IMR-90 (cell line): ENCODE measurements around the gene RESF1. TPM values are rescaled to one million over a fixed set of nuclear protein-coding genes. Genes with fewer than 3 reads are reported as not detected.

Experiments used
- ATAC-seq: fragments of 200-7000 bp; cut with Tn5 transposase; 2 replicates; pipeline ENCODE4 v1.9.1; 2020; ENCODE audit warnings: low read depth, mild to moderate bottlenecking, moderate library complexity
- BruUV-seq: library from RNA; stranded (reverse); fragments of 400-500 nt; replicated peaks from 2 replicates; lab custom pipeline; 2021; lab: Mats Ljungman, UMichigan
- CTCF ChIA-PET: fragments of 300-600 bp; formaldehyde crosslinking; extraction: SDS; loops from one replicate; lab custom pipeline; 2021; ENCODE audit warnings: antibody characterized with exemption; lab: Yijun Ruan, JAX
- POLR2A ChIA-PET: fragments of 300-600 bp; sonication (Branson Sonifier 250); formaldehyde crosslinking; loops from one replicate; lab custom pipeline; 2022; ENCODE audit warnings: antibody characterized with exemption; ENCODE audit not compliant: unreplicated experiment; lab: Charles Lee
- DNase-seq: peaks from one replicate; pipeline ENCODE4 v3.0.0; 2013
- H2AFZ ChIP-seq: replicated peaks from 2 replicates; pipeline ENCODE3; 2013; ENCODE audit warnings: low read length, mild to moderate bottlenecking; ENCODE audit not compliant: poor library complexity
- H2AK5ac ChIP-seq: 2 replicates; pipeline ENCODE4 v1.6.1; 2013; ENCODE audit warnings: low read depth, low read length, inconsistent platforms
- H2AK9ac ChIP-seq: replicated peaks from 2 replicates; pipeline ENCODE3; 2013; ENCODE audit warnings: mild to moderate bottlenecking, low read depth, low read length, moderate library complexity; ENCODE audit not compliant: poor library complexity
- H2BK120ac ChIP-seq: 2 replicates; pipeline ENCODE4 v1.6.1; 2013; ENCODE audit warnings: low read depth, low read length, inconsistent platforms
- H2BK15ac ChIP-seq: 3 replicates; pipeline ENCODE4 v1.6.1; 2013; ENCODE audit warnings: low read depth, low read length, inconsistent platforms
- H2BK20ac ChIP-seq: 2 replicates; pipeline ENCODE4 v1.6.1; 2013; ENCODE audit warnings: low read depth, mild to moderate bottlenecking, inconsistent platforms, low read length, moderate library complexity
- H2BK5ac ChIP-seq: 2 replicates; pipeline ENCODE4 v1.6.1; 2013; ENCODE audit warnings: mild to moderate bottlenecking, low read depth, low read length, inconsistent platforms; ENCODE audit not compliant: poor library complexity, severe bottlenecking
- H3K14ac ChIP-seq: replicated peaks from 2 replicates; pipeline ENCODE4 v1.6.1; 2013; ENCODE audit warnings: low read depth, low read length, inconsistent platforms
- H3K18ac ChIP-seq: 2 replicates; pipeline ENCODE4 v1.6.1; 2013; ENCODE audit warnings: low read depth, low read length, control low read depth
- H3K23ac ChIP-seq: 2 replicates; pipeline ENCODE4 v1.6.1; 2013; ENCODE audit warnings: low read depth, low read length, inconsistent platforms
- H3K27ac ChIP-seq: 2 replicates; pipeline ENCODE4 v1.5.1; 2013; ENCODE audit warnings: mild to moderate bottlenecking, control low read depth, low read length; ENCODE audit not compliant: insufficient read depth
- H3K27me3 ChIP-seq: 2 replicates; pipeline ENCODE4 v1.6.1; 2013; ENCODE audit warnings: low read length; ENCODE audit not compliant: control insufficient read depth, insufficient read depth
- H3K36me3 ChIP-seq: 2 replicates; pipeline ENCODE4 v1.6.1; 2013; ENCODE audit warnings: low read length, mixed read lengths; ENCODE audit not compliant: control insufficient read depth, insufficient read depth
- H3K4ac ChIP-seq: 2 replicates; pipeline ENCODE4 v1.6.1; 2013; ENCODE audit warnings: low read depth, low read length, inconsistent platforms
- H3K4me1 ChIP-seq: 2 replicates; pipeline ENCODE4 v1.6.1; 2013; ENCODE audit warnings: low read length, mixed read lengths; ENCODE audit not compliant: control insufficient read depth, insufficient read depth
- H3K4me2 ChIP-seq: 2 replicates; pipeline ENCODE4 v1.6.1; 2013; ENCODE audit warnings: low read depth, mild to moderate bottlenecking, control low read depth, low read length, moderate library complexity
- H3K4me3 ChIP-seq: 2 replicates; pipeline ENCODE4 v1.5.1; 2013; ENCODE audit warnings: low read depth, mild to moderate bottlenecking, control low read depth, low read length, moderate library complexity; ENCODE audit not compliant: insufficient read depth
- H3K56ac ChIP-seq: 2 replicates; pipeline ENCODE4 v1.6.1; 2013; ENCODE audit warnings: low read length, inconsistent platforms; ENCODE audit not compliant: insufficient read depth; ENCODE audit errors: extremely low read depth
- H3K79me1 ChIP-seq, 2 experiments: 2 replicates each; pipeline ENCODE4 v1.6.1; 2013; ENCODE audit warnings: low read length in 2 of 2, inconsistent platforms in 1 of 2, low read depth in 1 of 2
- H3K9ac ChIP-seq: 2 replicates; pipeline ENCODE4 v1.6.1; 2013; ENCODE audit warnings: low read depth, low read length, control low read depth
- H3K9me1 ChIP-seq: 2 replicates; pipeline ENCODE4 v1.6.1; 2013; ENCODE audit warnings: low read length, inconsistent platforms; ENCODE audit not compliant: insufficient read depth
- H3K9me3 ChIP-seq: 2 replicates; pipeline ENCODE4 v1.6.1; 2013; ENCODE audit warnings: low read length; ENCODE audit not compliant: control insufficient read depth, insufficient read depth
- H4K20me1 ChIP-seq: 2 replicates; pipeline ENCODE4 v1.6.1; 2013; ENCODE audit warnings: low read length, inconsistent platforms; ENCODE audit not compliant: insufficient read depth
- H4K5ac ChIP-seq: 2 replicates; pipeline ENCODE4 v1.6.1; 2013; ENCODE audit warnings: mild to moderate bottlenecking, low read depth, low read length, control low read depth
- H4K8ac ChIP-seq, 2 experiments: 2 replicates each; pipeline ENCODE4 v1.6.1; 2013; ENCODE audit warnings: low read depth in 2 of 2, low read length in 2 of 2, control low read depth in 1 of 2, inconsistent platforms in 1 of 2
- H4K91ac ChIP-seq: 2 replicates; pipeline ENCODE4 v1.6.1; 2013; ENCODE audit warnings: low read depth, low read length, inconsistent platforms; ENCODE audit not compliant: insufficient read depth
- BHLHE40 ChIP-seq: fragments of 150-350 bp; IDR thresholded peaks from 2 replicates; pipeline ENCODE4 v1.6.1; 2016; ENCODE audit warnings: mild to moderate bottlenecking, low read depth, low read length
- CEBPB ChIP-seq: IDR thresholded peaks from 2 replicates; pipeline ENCODE4 v1.6.1; 2012; ENCODE audit warnings: low read depth, low read length, improper control_type of control experiment
- CHD1 ChIP-seq: IDR thresholded peaks from 2 replicates; pipeline ENCODE4 v1.6.1; 2012; ENCODE audit warnings: low read depth, low read length, improper control_type of control experiment
- FOS ChIP-seq: fragments of 150-350 bp; IDR thresholded peaks from 2 replicates; pipeline ENCODE4 v1.6.1; 2016; ENCODE audit warnings: low read depth, low read length
- MAFK ChIP-seq: IDR thresholded peaks from 2 replicates; pipeline ENCODE4 v1.6.1; 2012; ENCODE audit warnings: low read depth, low read length, improper control_type of control experiment
- MAZ ChIP-seq: IDR thresholded peaks from 2 replicates; pipeline ENCODE4 v1.6.1; 2012; ENCODE audit warnings: low read depth, mild to moderate bottlenecking, low read length, improper control_type of control experiment, moderate library complexity, borderline replicate concordance
- MXI1 ChIP-seq: IDR thresholded peaks from 2 replicates; pipeline ENCODE4 v1.6.1; 2012; ENCODE audit warnings: low read depth, mild to moderate bottlenecking, low read length, moderate library complexity, borderline replicate concordance
- NFE2L2 ChIP-seq: fragments of 150-350 bp; IDR thresholded peaks from 2 replicates; pipeline ENCODE4 v1.6.1; 2016; ENCODE audit warnings: low read depth, mild to moderate bottlenecking, low read length
- POLR2A ChIP-seq: IDR thresholded peaks from 2 replicates; pipeline ENCODE4 v1.6.1; 2012; ENCODE audit warnings: mild to moderate bottlenecking, low read depth, low read length
- RAD21 ChIP-seq: IDR thresholded peaks from 2 replicates; pipeline ENCODE4 v1.6.1; 2012; ENCODE audit warnings: low read length, improper control_type of control experiment
- RCOR1 ChIP-seq: IDR thresholded peaks from 2 replicates; pipeline ENCODE4 v1.6.1; 2012; ENCODE audit warnings: mild to moderate bottlenecking, low read length, improper control_type of control experiment; ENCODE audit not compliant: insufficient replicate concordance
- RFX5 ChIP-seq: IDR thresholded peaks from 2 replicates; pipeline ENCODE4 v1.8.0; 2012; ENCODE audit warnings: low read depth, mild to moderate bottlenecking, low read length, moderate library complexity
- WGBS, 2 experiments: methylation state at CpG; one replicate each; pipeline versions ENCODE4 v1.1.5 to v1.1.7; 2013; ENCODE audit warnings: missing lambda C conversion rate in 2 of 2; ENCODE audit not compliant: insufficient read length in 1 of 2; ENCODE audit errors: extremely low coverage in 2 of 2; 5-methylcytosine and 5-hydroxymethylcytosine counted together
- dilution Hi-C: fragments of 300-500 bp; cut with HindIII; formaldehyde crosslinking; loops from one replicate; pipeline ENCODE4 v1.14.3; 2018; ENCODE audit warnings: low sequenced_read_pairs; ENCODE audit not compliant: unreplicated experiment
- in situ Hi-C: fragments of 300-500 bp; cut with MboI; formaldehyde crosslinking; loops from 3 replicates; pipeline ENCODE4 v1.14.3; 2019; ENCODE audit warnings: low sequenced_read_pairs, inconsistent platforms, mixed read lengths
- intact Hi-C: fragments of 100-400 bp; cut with micrococcal nuclease; formaldehyde crosslinking; loops from 2 replicates; pipeline ENCODE4 v1.10.0; 2022
- polyA plus RNA-seq, 3 experiments: library from polyadenylated mRNA; depleted of rRNA; stranded (reverse); fragments of >200 nt; gene quantifications; 2 replicates each; pipeline ENCODE4 v1.2.3, GENCODE V29; 2012; ENCODE audit warnings: low replicate concordance in 1 of 3
- total RNA-seq: library from RNA; depleted of rRNA; stranded (reverse); fragments of >200 nt; gene quantifications from 2 replicates; pipeline ENCODE4 v1.2.3, GENCODE V29; 2012
- TF ChIP-seq, protein P1 (sequence below): fragments of 150-350 bp; IDR thresholded peaks from 2 replicates; pipeline ENCODE4 v1.6.1; 2016; ENCODE audit warnings: low read depth, mild to moderate bottlenecking, low read length, moderate library complexity, borderline replicate concordance
- TF ChIP-seq, protein P2 (sequence below): conservative IDR thresholded peaks from 2 replicates; pipeline ENCODE4 v1.5.1; 2012; ENCODE audit warnings: mild to moderate bottlenecking, low read depth, low read length, improper control_type of control experiment
- TF ChIP-seq, protein P3 (sequence below): fragments of 150-350 bp; IDR thresholded peaks from 2 replicates; pipeline ENCODE4 v1.6.1; 2017; ENCODE audit warnings: mild to moderate bottlenecking, antibody characterized with exemption, low read length, low read depth

Gene RESF1
- total and polyA plus RNA-seq, 2 of the 4 experiments (the other 2 are of a cell fraction) = 5.0 to 7.3 TPM

DNA sequence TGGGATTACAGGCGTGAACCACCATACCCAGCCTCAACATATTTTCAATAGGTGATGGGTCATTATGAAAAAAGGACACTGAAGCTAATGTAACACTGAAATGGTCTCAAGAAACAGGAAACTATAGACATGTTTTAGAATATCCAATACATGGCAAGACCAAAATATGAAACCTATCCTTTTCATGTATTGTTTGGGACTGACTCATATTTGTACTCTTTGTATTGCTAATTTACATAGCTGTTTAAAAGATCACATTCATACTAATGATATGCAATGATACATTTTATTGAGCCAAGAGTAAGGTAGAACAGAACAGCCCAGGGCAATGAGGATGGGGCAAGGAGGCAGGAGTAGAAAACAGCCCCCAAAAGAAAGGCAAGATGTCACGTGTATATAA is 32.6 kb downstream of the RESF1 start:
- Histone ChIP-seq H3K4me1 (0 out of 2 replicates have a peak, but pooled peaks cover 3% of the 10 kb centered on the region), H3K79me1 (peaks cover 6 to 8% of the 10 kb centered on the region in 2 experiments; a peak in 3 of 4 replicates), H2AFZ (no peak overlapping the region), H3K18ac (no peak overlapping the region), H2AK9ac (no peak overlapping the region), H4K20me1 (no peaks in the 10 kb centered on the region), H4K91ac (no peak overlapping the region), H4K5ac (no peak overlapping the region), H2BK15ac (no peak overlapping the region), H3K27ac (no peak overlapping the region), H3K9me3 (no peaks in the 10 kb centered on the region), H2BK20ac (no peak overlapping the region), H2BK5ac (no peak overlapping the region), H3K23ac (no peak overlapping the region), H3K4me2 (no peak overlapping the region), H3K4me3 (no peak overlapping the region), H3K56ac (no peak overlapping the region), H4K8ac (no peak overlapping the region), H3K9ac (no peak overlapping the region), H3K36me3 (peaks cover 7% of the 10 kb centered on the region), H3K27me3 (no peaks in the 10 kb centered on the region), H3K14ac (no peak overlapping the region), H2BK120ac (no peak overlapping the region), H2AK5ac (no peak overlapping the region), H3K9me1 (no peaks in the 10 kb centered on the region), H3K4ac (no peak overlapping the region)
- BruUV-seq = no TSS peak
- WGBS, 2 experiments = no CpG with 5 or more reads among the region's 2 CpGs
- ChIA-PET POLR2A (no interaction called here), CTCF (no interaction called here)
- in situ Hi-C loops (no loop called here), intact Hi-C loops (no loop called here), dilution Hi-C loops (no loop called here)
- DNase-seq (no peak), ATAC-seq (no peak)
- no peak for TF ChIP-seq RFX5
- TF ChIP-seq, protein P1, sequence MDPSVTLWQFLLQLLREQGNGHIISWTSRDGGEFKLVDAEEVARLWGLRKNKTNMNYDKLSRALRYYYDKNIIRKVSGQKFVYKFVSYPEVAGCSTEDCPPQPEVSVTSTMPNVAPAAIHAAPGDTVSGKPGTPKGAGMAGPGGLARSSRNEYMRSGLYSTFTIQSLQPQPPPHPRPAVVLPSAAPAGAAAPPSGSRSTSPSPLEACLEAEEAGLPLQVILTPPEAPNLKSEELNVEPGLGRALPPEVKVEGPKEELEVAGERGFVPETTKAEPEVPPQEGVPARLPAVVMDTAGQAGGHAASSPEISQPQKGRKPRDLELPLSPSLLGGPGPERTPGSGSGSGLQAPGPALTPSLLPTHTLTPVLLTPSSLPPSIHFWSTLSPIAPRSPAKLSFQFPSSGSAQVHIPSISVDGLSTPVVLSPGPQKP = no peak
- TF ChIP-seq RCOR1 = no peak
- no peak for TF ChIP-seq POLR2A
- TF ChIP-seq RAD21 = no peak
- TF ChIP-seq CEBPB = no peak
- TF ChIP-seq NFE2L2 = no peak
- TF ChIP-seq FOS = no peak
- no peak for TF ChIP-seq MXI1
- TF ChIP-seq MAFK = no peak
- TF ChIP-seq, protein P2, sequence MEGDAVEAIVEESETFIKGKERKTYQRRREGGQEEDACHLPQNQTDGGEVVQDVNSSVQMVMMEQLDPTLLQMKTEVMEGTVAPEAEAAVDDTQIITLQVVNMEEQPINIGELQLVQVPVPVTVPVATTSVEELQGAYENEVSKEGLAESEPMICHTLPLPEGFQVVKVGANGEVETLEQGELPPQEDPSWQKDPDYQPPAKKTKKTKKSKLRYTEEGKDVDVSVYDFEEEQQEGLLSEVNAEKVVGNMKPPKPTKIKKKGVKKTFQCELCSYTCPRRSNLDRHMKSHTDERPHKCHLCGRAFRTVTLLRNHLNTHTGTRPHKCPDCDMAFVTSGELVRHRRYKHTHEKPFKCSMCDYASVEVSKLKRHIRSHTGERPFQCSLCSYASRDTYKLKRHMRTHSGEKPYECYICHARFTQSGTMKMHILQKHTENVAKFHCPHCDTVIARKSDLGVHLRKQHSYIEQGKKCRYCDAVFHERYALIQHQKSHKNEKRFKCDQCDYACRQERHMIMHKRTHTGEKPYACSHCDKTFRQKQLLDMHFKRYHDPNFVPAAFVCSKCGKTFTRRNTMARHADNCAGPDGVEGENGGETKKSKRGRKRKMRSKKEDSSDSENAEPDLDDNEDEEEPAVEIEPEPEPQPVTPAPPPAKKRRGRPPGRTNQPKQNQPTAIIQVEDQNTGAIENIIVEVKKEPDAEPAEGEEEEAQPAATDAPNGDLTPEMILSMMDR = no peak
- no peak for TF ChIP-seq MAZ
- TF ChIP-seq, protein P3, sequence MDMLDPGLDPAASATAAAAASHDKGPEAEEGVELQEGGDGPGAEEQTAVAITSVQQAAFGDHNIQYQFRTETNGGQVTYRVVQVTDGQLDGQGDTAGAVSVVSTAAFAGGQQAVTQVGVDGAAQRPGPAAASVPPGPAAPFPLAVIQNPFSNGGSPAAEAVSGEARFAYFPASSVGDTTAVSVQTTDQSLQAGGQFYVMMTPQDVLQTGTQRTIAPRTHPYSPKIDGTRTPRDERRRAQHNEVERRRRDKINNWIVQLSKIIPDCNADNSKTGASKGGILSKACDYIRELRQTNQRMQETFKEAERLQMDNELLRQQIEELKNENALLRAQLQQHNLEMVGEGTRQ = no peak
- no peak for TF ChIP-seq BHLHE40
- TF ChIP-seq CHD1 = no peak
